Immature natural killer cell (primary cell): Measurements from ENCODE around the gene NTRK1. TPM values are rescaled to one million over a fixed set of nuclear protein-coding genes. Genes with fewer than 3 reads are reported as not detected.

Experiments
- DNase-seq, 3 donors: peaks; one replicate each; pipeline ENCODE4 v3.0.0; 2022; ENCODE audit warnings: mixed read lengths in 1 of 3
- H3K27ac Mint-ChIP-seq, 6 donors: one replicate each; pipeline ENCODE4 v1.8.0; 2020; ENCODE audit warnings: mixed read lengths in 6 of 6, mild to moderate bottlenecking in 5 of 6, inconsistent platforms in 4 of 6, moderate library complexity in 3 of 6
- H3K27me3 Mint-ChIP-seq, 3 donors: one replicate each; pipeline ENCODE4 v1.8.0; 2020 to 2021; ENCODE audit warnings: low read depth in 3 of 3, mild to moderate bottlenecking in 3 of 3, mixed read lengths in 3 of 3, moderate library complexity in 3 of 3, inconsistent platforms in 1 of 3
- H3K36me3 Mint-ChIP-seq, 3 donors: one replicate each; pipeline ENCODE4 v1.8.0; 2020; ENCODE audit warnings: mixed read lengths in 3 of 3, inconsistent platforms in 2 of 3, mild to moderate bottlenecking in 2 of 3
- H3K4me1 Mint-ChIP-seq, 2 donors: one replicate each; pipeline ENCODE4 v1.8.0; 2020; ENCODE audit warnings: inconsistent platforms in 2 of 2, mild to moderate bottlenecking in 2 of 2, mixed read lengths in 2 of 2, moderate library complexity in 1 of 2
- H3K4me3 Mint-ChIP-seq, 5 donors: one replicate each; pipeline ENCODE4 v1.8.0; 2020; ENCODE audit warnings: mild to moderate bottlenecking in 5 of 5, mixed read lengths in 5 of 5, inconsistent platforms in 3 of 5, moderate library complexity in 3 of 5
- H3K9me3 Mint-ChIP-seq, 6 donors: one replicate each; pipeline ENCODE4 v1.8.0; 2020; ENCODE audit warnings: mild to moderate bottlenecking in 6 of 6, mixed read lengths in 6 of 6, inconsistent platforms in 4 of 6, moderate library complexity in 3 of 6
- polyA plus RNA-seq, 3 donors: library from polyadenylated mRNA; unstranded; fragments of 300-500 nt; fragmentation: Illumina TruSeq; gene quantifications; one replicate each; pipeline ENCODE4 v1.2.3, GENCODE V29; 2021

Gene NTRK1
- polyA plus RNA-seq, 3 donors from 2014 or later, result 0.71 TPM; not detected in 2

GRCh38 chr1:156903328-156904091 lies 42.8 kb downstream of the NTRK1 start:
- Mint-ChIP-seq H3K27me3 (peaks cover 0 to 20% (median 5%) of the 10 kb centered on the region in 3 donors), H3K36me3 (no peaks in the 10 kb centered on the region), H3K9me3 (peaks cover 0 to 1% (median 0%) of the 10 kb centered on the region in 6 donors), H3K27ac (no peak overlapping the region), H3K4me1 (no peaks in the 10 kb centered on the region), H3K4me3 (no peak overlapping the region)
- DNase-seq, result no peak

- H3K27me3 Mint-ChIP-seq, result peaks cover 2 to 16% (median 5%) of the 10 kb centered on the region in 3 donors
- no peaks in the 10 kb centered on the region for H3K36me3 Mint-ChIP-seq
- H3K4me1 Mint-ChIP-seq, result no peaks in the 10 kb centered on the region
- no peak overlapping the region for H3K4me3 Mint-ChIP-seq
- no peak for DNase-seq
- H3K27ac Mint-ChIP-seq, result no peak overlapping the region
- peaks cover 0 to 1% (median 0%) of the 10 kb centered on the region in 6 donors for H3K9me3 Mint-ChIP-seq
Measured at GRCh38 chr1:156904187-156904959, 43.7 kb downstream of the NTRK1 start.

GRCh38 chr1:156905176-156905575 lies 44.5 kb downstream of the NTRK1 start:
- Mint-ChIP-seq H3K27ac (no peak overlapping the region), H3K4me1 (no peaks in the 10 kb centered on the region), H3K9me3 (peaks cover 0 to 1% (median 0%) of the 10 kb centered on the region in 6 donors), H3K27me3 (peaks cover 2 to 16% (median 5%) of the 10 kb centered on the region in 3 donors), H3K4me3 (no peak overlapping the region), H3K36me3 (no peaks in the 10 kb centered on the region)
- no peak for DNase-seq

GRCh38 chr1:156905651-156906050 lies 45.0 kb downstream of the NTRK1 start:
- H3K36me3 Mint-ChIP-seq, result no peaks in the 10 kb centered on the region
- H3K27ac Mint-ChIP-seq, result no peak overlapping the region
- H3K9me3 Mint-ChIP-seq, result peaks cover 0 to 1% (median 0%) of the 10 kb centered on the region in 6 donors
- DNase-seq, result no peak
- no peak overlapping the region for H3K4me3 Mint-ChIP-seq
- peaks cover 2 to 19% (median 5%) of the 10 kb centered on the region in 3 donors for H3K27me3 Mint-ChIP-seq
- no peaks in the 10 kb centered on the region for H3K4me1 Mint-ChIP-seq

DNA sequence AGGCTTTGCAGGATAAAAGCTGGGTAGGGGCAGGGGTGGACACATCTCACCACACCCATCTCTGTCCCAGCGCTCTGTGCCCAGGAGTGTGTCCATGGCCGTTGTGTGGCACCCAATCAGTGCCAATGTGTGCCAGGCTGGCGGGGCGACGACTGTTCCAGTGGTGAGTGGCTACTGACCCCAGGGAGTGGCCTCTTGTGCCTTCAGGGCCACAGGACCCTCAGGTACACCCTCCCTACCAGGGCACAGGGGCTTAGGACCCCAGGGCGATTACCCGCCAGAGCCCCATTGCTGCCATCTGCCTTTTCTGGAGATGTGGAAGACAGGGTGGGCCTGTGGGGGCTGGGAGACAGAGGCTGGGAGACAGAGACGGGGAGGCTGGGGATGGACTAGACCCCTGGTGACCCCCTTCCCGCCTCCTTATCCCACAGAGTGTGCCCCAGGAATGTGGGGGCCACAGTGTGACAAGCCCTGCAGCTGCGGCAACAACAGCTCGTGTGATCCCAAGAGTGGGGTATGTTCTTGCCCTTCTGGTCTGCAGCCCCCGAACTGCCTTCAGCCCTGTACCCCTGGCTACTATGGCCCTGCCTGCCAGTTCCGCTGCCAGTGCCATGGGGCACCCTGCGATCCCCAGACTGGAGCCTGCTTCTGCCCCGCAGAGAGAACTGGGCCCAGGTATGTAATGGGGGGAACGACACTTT lies 45.7 kb downstream of the NTRK1 start:
- Mint-ChIP-seq H3K27me3 (peaks cover 2 to 22% (median 5%) of the 10 kb centered on the region in 3 donors), H3K4me1 (no peaks in the 10 kb centered on the region), H3K27ac (no peak overlapping the region), H3K4me3 (no peak overlapping the region), H3K9me3 (peaks cover 0 to 1% (median 0%) of the 10 kb centered on the region in 6 donors), H3K36me3 (no peaks in the 10 kb centered on the region)
- no peak for DNase-seq

DNA sequence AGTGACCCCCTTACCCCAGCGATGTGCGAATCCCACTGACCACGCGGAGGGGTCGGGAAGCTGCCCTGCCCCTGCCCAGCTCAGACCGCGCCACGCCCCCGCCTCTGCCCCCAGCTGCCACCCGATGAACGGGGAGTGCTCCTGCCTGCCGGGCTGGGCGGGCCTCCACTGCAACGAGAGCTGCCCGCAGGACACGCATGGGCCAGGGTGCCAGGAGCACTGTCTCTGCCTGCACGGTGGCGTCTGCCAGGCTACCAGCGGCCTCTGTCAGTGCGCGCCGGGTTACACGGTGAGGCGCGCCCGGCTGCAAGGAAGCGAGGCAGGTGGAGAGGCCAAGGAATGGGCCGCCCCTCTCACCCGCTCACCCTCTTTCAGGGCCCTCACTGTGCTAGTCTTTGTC lies 47.9 kb downstream of the NTRK1 start:
- H3K27me3 Mint-ChIP-seq, result peaks cover 2 to 19% (median 7%) of the 10 kb centered on the region in 3 donors
- H3K9me3 Mint-ChIP-seq, result peaks cover 0 to 1% (median 0%) of the 10 kb centered on the region in 6 donors

GRCh38 chr1:156908955-156909354 lies 48.3 kb downstream of the NTRK1 start:
- Mint-ChIP-seq H3K9me3 (peaks cover 0 to 1% (median 0%) of the 10 kb centered on the region in 6 donors), H3K27ac (no peak overlapping the region), H3K36me3 (no peaks in the 10 kb centered on the region), H3K27me3 (peaks cover 2 to 15% (median 6%) of the 10 kb centered on the region in 3 donors), H3K4me1 (no peaks in the 10 kb centered on the region), H3K4me3 (no peak overlapping the region)
- no peak for DNase-seq

More for the DNA sequence above, 47.9 kb downstream of the NTRK1 start:
- no peak overlapping the region for H3K4me3 Mint-ChIP-seq
- H3K4me1 Mint-ChIP-seq, result no peaks in the 10 kb centered on the region
- no peaks in the 10 kb centered on the region for H3K36me3 Mint-ChIP-seq
- DNase-seq, result no peak
- H3K27ac Mint-ChIP-seq, result no peak overlapping the region

DNA sequence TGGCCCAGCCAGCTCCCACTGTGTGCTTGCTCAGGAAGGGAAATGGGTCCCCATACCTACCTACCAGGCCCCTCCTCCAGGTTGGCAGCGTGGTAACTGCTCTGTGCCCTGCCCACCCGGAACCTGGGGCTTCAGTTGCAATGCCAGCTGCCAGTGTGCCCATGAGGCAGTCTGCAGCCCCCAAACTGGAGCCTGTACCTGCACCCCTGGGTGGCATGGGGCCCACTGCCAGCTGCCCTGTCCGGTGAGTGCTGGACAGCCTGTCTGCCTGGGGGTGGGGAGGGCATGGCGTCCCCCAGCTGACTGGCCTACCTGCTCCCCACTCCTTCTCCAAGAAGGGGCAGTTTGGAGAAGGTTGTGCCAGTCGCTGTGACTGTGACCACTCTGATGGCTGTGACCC lies 49.0 kb downstream of the NTRK1 start:
- Mint-ChIP-seq H3K36me3 (no peaks in the 10 kb centered on the region), H3K4me3 (no peak overlapping the region), H3K4me1 (no peaks in the 10 kb centered on the region), H3K27me3 (peaks cover 5 to 14% (median 7%) of the 10 kb centered on the region in 3 donors), H3K27ac (no peak overlapping the region), H3K9me3 (peaks cover 0 to 1% (median 0%) of the 10 kb centered on the region in 6 donors)
- DNase-seq, result no peak

DNA sequence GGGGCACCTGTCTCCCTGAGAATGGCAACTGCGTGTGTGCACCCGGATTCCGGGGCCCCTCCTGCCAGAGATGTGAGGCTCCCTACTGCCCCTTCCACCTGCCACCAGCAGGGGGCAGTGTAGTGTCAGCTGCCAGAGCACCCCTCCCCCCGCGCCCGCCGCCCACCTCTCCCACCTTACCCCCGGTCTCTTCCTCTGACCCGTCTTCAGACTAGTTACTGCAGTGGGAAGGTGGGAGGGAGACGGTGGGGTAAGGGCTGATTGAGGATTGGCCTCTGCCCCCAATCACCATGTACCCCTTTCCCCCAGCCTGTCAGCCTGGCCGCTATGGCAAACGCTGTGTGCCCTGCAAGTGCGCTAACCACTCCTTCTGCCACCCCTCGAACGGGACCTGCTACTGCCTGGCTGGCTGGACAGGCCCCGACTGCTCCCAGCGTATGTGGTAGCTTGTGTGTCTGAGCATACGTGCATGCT lies 49.7 kb downstream of the NTRK1 start:
- Mint-ChIP-seq H3K4me1 (no peaks in the 10 kb centered on the region), H3K27me3 (peaks cover 5 to 14% (median 7%) of the 10 kb centered on the region in 3 donors), H3K9me3 (peaks cover 0 to 1% (median 0%) of the 10 kb centered on the region in 6 donors), H3K36me3 (no peaks in the 10 kb centered on the region), H3K27ac (peak overlapping the region in 1 of 6 donors; percentile 28), H3K4me3 (no peak overlapping the region)
- DNase-seq, result peak in 2 of 3 donors; percentile 26 to 34

DNA sequence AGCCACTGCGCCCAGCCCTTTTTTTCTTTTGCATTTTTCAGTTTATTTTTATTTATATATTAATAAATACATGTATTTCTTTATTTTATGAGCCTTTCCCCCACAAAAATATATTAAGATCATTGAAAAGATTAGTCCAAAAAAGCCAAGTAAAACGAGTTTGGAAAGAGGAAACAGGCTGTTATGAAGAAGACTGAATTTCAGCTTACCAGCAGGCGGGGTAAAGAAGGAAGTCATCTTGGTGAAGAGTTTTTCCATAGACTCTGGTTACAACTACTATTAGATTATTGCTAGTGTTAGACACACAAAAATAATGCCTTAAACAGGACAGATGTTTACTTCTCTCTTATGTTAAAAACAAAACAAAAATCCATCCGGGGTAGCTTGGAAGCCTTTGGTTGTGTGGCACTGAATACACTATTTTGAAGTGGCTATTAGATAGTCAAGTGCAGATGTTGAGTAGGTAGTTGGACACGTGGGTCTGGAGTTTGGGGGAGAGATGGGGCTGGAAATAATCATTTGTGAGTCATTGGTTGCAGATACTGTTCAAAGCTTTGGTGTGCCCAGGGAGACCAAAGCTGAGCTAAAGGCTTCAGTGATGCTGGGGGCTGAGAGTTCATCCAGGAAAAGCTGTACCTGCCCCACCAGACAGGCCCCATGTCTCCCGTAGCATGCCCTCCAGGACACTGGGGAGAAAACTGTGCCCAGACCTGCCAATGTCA lies 51.1 kb downstream of the NTRK1 start:
- Mint-ChIP-seq H3K9me3 (no peaks in the 10 kb centered on the region), H3K27ac (no peak overlapping the region), H3K27me3 (peaks cover 3 to 11% (median 9%) of the 10 kb centered on the region in 3 donors), H3K36me3 (no peaks in the 10 kb centered on the region), H3K4me1 (no peaks in the 10 kb centered on the region), H3K4me3 (no peak overlapping the region)
- DNase-seq, result no peak

GRCh38 chr1:156912310-156912709 lies 51.6 kb downstream of the NTRK1 start:
- Mint-ChIP-seq H3K9me3 (no peaks in the 10 kb centered on the region), H3K4me3 (no peak overlapping the region), H3K4me1 (no peaks in the 10 kb centered on the region), H3K27ac (no peak overlapping the region), H3K36me3 (no peaks in the 10 kb centered on the region), H3K27me3 (peaks cover 2 to 16% (median 9%) of the 10 kb centered on the region in 3 donors)
- no peak for DNase-seq

GRCh38 chr1:156912861-156913808 lies 52.5 kb downstream of the NTRK1 start:
- Mint-ChIP-seq H3K9me3 (no peaks in the 10 kb centered on the region), H3K27me3 (peaks cover 2 to 16% (median 9%) of the 10 kb centered on the region in 3 donors), H3K4me3 (no peak overlapping the region), H3K36me3 (no peaks in the 10 kb centered on the region), H3K27ac (no peak overlapping the region), H3K4me1 (no peaks in the 10 kb centered on the region)
- no peak for DNase-seq
